GM12878 (cell line): ENCODE data around the gene KDM1B. TPM values are rescaled to one million over a fixed set of nuclear protein-coding genes. Genes with fewer than 3 reads are reported as not detected.

Source experiments
- ATAC-seq: fragments of 200-7000 bp; cut with Tn5 transposase; 3 replicates; pipeline ENCODE4 v1.9.1; 2020; ENCODE audit warnings: mild to moderate bottlenecking, moderate library complexity
- BruUV-seq: library from RNA; stranded (reverse); fragments of 400-500 nt; replicated peaks from 2 replicates; lab custom pipeline; 2021; lab: Mats Ljungman, UMichigan
- CTCF ChIA-PET: fragments of 300-600 bp; sonication (Branson Sonifier 250); formaldehyde crosslinking; extraction: SDS; loops from one replicate; lab custom pipeline; 2021; ENCODE audit warnings: inconsistent platforms; lab: Yijun Ruan, JAX
- POLR2A ChIA-PET: fragments of 350-600 bp; formaldehyde crosslinking; extraction: SDS; loops from one replicate; lab custom pipeline; 2021; ENCODE audit warnings: inconsistent platforms; lab: Charles Lee
- RAD21 ChIA-PET: fragments of 300-600 bp; sonication (Branson Sonifier 250); formaldehyde crosslinking; loops from one replicate; lab custom pipeline; 2023; ENCODE audit warnings: antibody characterized with exemption; ENCODE audit not compliant: unreplicated experiment; lab: Charles Lee
- SMC1A ChIA-PET: fragments of 300-600 bp; sonication (Branson Sonifier 250); formaldehyde crosslinking; loops from one replicate; lab custom pipeline; 2023; ENCODE audit not compliant: unreplicated experiment, uncharacterized antibody; lab: Charles Lee
- DNase-seq: peaks from one replicate; pipeline ENCODE4 v3.0.0-alpha.2; 2011; ENCODE audit warnings: low read depth, low spot score
- FAIRE-seq: peaks from 3 replicates; lab custom pipeline; 2011; peaks lifted over from hg19 to GRCh38; lab: Jason Lieb, UNC
- H2AFZ ChIP-seq: 2 replicates; pipeline ENCODE4 v1.6.0; 2011; ENCODE audit warnings: low read depth, low read length, control low read depth; ENCODE audit not compliant: control insufficient read depth
- H3K27ac ChIP-seq: 2 replicates; pipeline ENCODE4 v1.5.1; 2011; ENCODE audit warnings: control low read depth; ENCODE audit not compliant: control insufficient read depth, insufficient read depth
- H3K27me3 ChIP-seq, 2 experiments: replicated peaks in 1 of 2; 2 replicates each; pipeline versions ENCODE4 v1.6.0 to v1.6.1; 2011; ENCODE audit warnings: low read length in 1 of 2; ENCODE audit not compliant: control insufficient read depth in 2 of 2, insufficient read depth in 2 of 2
- H3K36me3 ChIP-seq, 2 experiments: 2 replicates each; pipeline ENCODE4 v1.5.1; 2011; ENCODE audit warnings: low read length in 1 of 2; ENCODE audit not compliant: control insufficient read depth in 2 of 2, insufficient read depth in 2 of 2
- H3K4me1 ChIP-seq: 2 replicates; pipeline ENCODE4 v1.6.1; 2011; ENCODE audit warnings: mild to moderate bottlenecking, low read length, moderate library complexity, mixed read lengths; ENCODE audit not compliant: control insufficient read depth, insufficient read depth
- H3K4me2 ChIP-seq: 2 replicates; pipeline ENCODE4 v1.6.0; 2011; ENCODE audit warnings: control low read depth; ENCODE audit not compliant: control insufficient read depth, insufficient read depth
- H3K4me3 ChIP-seq: fragments of 200-600 bp; sonication (generic); 2 replicates; pipeline ENCODE4 v1.5.1; 2016
- H3K79me2 ChIP-seq: 2 replicates; pipeline ENCODE4 v1.6.0; 2011; ENCODE audit warnings: low read length; ENCODE audit not compliant: control insufficient read depth, insufficient read depth
- H3K9ac ChIP-seq: 2 replicates; pipeline ENCODE4 v1.8.0; 2011; ENCODE audit warnings: low read length, control low read depth, mixed read lengths; ENCODE audit not compliant: control insufficient read depth, insufficient read depth
- H3K9me3 ChIP-seq: replicated peaks from 3 replicates; pipeline ENCODE4 v1.5.1; 2011; ENCODE audit warnings: mild to moderate bottlenecking, low read length; ENCODE audit not compliant: control insufficient read depth, insufficient read depth
- H4K20me1 ChIP-seq: 2 replicates; pipeline ENCODE4 v1.6.0; 2011; ENCODE audit not compliant: control insufficient read depth, insufficient read depth
- ATF3 ChIP-seq: IDR thresholded peaks from 2 replicates; pipeline ENCODE4 v1.6.1; 2011; ENCODE audit warnings: low read depth, mild to moderate bottlenecking, low read length, moderate library complexity, borderline replicate concordance; ENCODE audit errors: extremely low read depth
- BMI1 ChIP-seq: fragments of 450-650 bp; IDR thresholded peaks from 2 replicates; pipeline ENCODE4 v1.6.1; 2016; ENCODE audit warnings: mild to moderate bottlenecking, moderate library complexity, borderline replicate concordance
- CREB1 ChIP-seq: IDR thresholded peaks from 2 replicates; pipeline ENCODE4 v1.6.1; 2012; ENCODE audit warnings: low read depth, mild to moderate bottlenecking, inconsistent platforms
- DPF2 ChIP-seq: fragments of 450-650 bp; IDR thresholded peaks from 2 replicates; pipeline ENCODE4 v1.6.1; 2017; ENCODE audit warnings: mild to moderate bottlenecking
- E2F8 ChIP-seq: fragments of 450-650 bp; IDR thresholded peaks from 2 replicates; pipeline ENCODE4 v1.6.1; 2018; ENCODE audit warnings: mild to moderate bottlenecking, low read depth, moderate library complexity; ENCODE audit not compliant: partially characterized antibody
- HDGF ChIP-seq: fragments of 450-650 bp; IDR thresholded peaks from 2 replicates; pipeline ENCODE4 v1.6.1; 2016; ENCODE audit warnings: antibody characterized with exemption
- KDM1A ChIP-seq: fragments of 200-600 bp; sonication (generic); IDR thresholded peaks from 2 replicates; pipeline ENCODE4 v1.6.1; 2016; ENCODE audit warnings: borderline replicate concordance
- RFX5 ChIP-seq: IDR thresholded peaks from 2 replicates; pipeline ENCODE4 v1.6.1; 2011; ENCODE audit warnings: low read depth, low read length, improper control_type of control experiment
- SIX5 ChIP-seq: IDR thresholded peaks from 2 replicates; pipeline ENCODE4 v1.6.1; 2011; ENCODE audit warnings: mild to moderate bottlenecking, low read depth, low read length, moderate library complexity; ENCODE audit not compliant: severe bottlenecking
- SMC3 ChIP-seq: IDR thresholded peaks from 2 replicates; pipeline ENCODE4 v1.6.1; 2011; ENCODE audit warnings: low read length, improper control_type of control experiment, borderline replicate concordance
- TARDBP ChIP-seq: IDR thresholded peaks from 2 replicates; pipeline ENCODE4 v1.6.1; 2016; ENCODE audit warnings: borderline replicate concordance
- USF2 ChIP-seq: IDR thresholded peaks from 2 replicates; pipeline ENCODE4 v1.6.1; 2011; ENCODE audit warnings: low read depth, low read length, improper control_type of control experiment, borderline replicate concordance
- ZBTB11 ChIP-seq: fragments of 450-650 bp; formaldehyde crosslinking; IDR thresholded peaks from 2 replicates; pipeline ENCODE4 v1.5.0; 2022; ENCODE audit warnings: mild to moderate bottlenecking, missing genetic modification characterization
- ZNF274 ChIP-seq: IDR thresholded peaks from one replicate; pipeline ENCODE4 v1.8.0; 2011; ENCODE audit not compliant: insufficient read length, insufficient read depth
- WGBS: methylation state at CpG from one replicate; pipeline ENCODE4 v1.1.6; 2016; ENCODE audit warnings: low lambda C conversion rate; ENCODE audit not compliant: insufficient replicate concordance, insufficient coverage; ENCODE audit errors: missing lambda C conversion rate; 5-methylcytosine and 5-hydroxymethylcytosine counted together
- in situ Hi-C: fragments of 300-500 bp; cut with MboI; formaldehyde crosslinking; loops from 9 replicates; pipeline ENCODE4 v1.14.3; 2018; ENCODE audit warnings: mixed read lengths
- intact Hi-C: fragments of 100-400 bp; cut with micrococcal nuclease; formaldehyde crosslinking; loops from one replicate; pipeline ENCODE4 v1.14.2; 2022; ENCODE audit not compliant: unreplicated experiment
- polyA plus RNA-seq, 11 experiments: library from polyadenylated mRNA; depleted of rRNA in 4 of 11; unstranded in 6 of 11; stranded (reverse) in 5 of 11; fragments of >200 nt; fragmentation: Nextera tagmentation in 4 of 11; fragmentation: Illumina TruSeq in 1 of 11; extraction: Ambion mirVana in 4 of 11; extraction: Trizol in 1 of 11; gene quantifications; 1 replicate in 1 of 11; 2 replicates in 10 of 11; pipeline versions ENCODE4 v1.2.1 to v1.2.3, GENCODE V29; 2011 to 2016; ENCODE audit warnings: inconsistent platforms in 2 of 11, missing spikeins in 2 of 11, low read depth in 1 of 11
- total RNA-seq, 4 experiments: library from RNA; depleted of rRNA in 3 of 4; stranded (reverse); fragments of >200 nt in 3 of 4; fragmentation: Illumina TruSeq in 1 of 4; extraction: Trizol in 1 of 4; gene quantifications; 2 replicates each; pipeline versions ENCODE4 v1.2.1 to v1.2.3, GENCODE V29; 2013 to 2021

KDM1B gene
- total and polyA plus RNA-seq, 10 of the 15 experiments (the other 5 are each of a cell fraction or from before 2014, with no cell fraction given) = 1.7 to 22.5 (median 13.9) TPM

GRCh38 chr6:18162401-18162800, 7.2 kb downstream of the KDM1B start:
- no peak for FAIRE-seq
- TF ChIP-seq ZNF274 (no peak), E2F8 (no peak), ATF3 (no peak), USF2 (no peak), CREB1 (no peak), DPF2 (no peak), BMI1 (no peak), TARDBP (no peak), HDGF (no peak), ZBTB11 (no peak), RFX5 (no peak), SMC3 (no peak), SIX5 (no peak), KDM1A (no peak)
- H3K27me3 ChIP-seq = no peaks in the 10 kb centered on the region
- no peak overlapping the region for H3K4me2 ChIP-seq
- 92% methylated on average over 2 of the region's 2 CpGs for WGBS
- no peaks in the 10 kb centered on the region for H3K79me2 ChIP-seq
- no TSS peak for BruUV-seq
- CTCF ChIA-PET = interaction anchor here (0.5 to 0.6 kb wide), 2 partner anchors 48 to 135 kb away, joined by 3 read pairs; no protein-coding TSS in a partner anchor
- SMC1A ChIA-PET = no interaction called here
- no peak for ATAC-seq
- no peaks in the 10 kb centered on the region for H4K20me1 ChIP-seq
- POLR2A ChIA-PET = no interaction called here
- no peak overlapping the region for H2AFZ ChIP-seq
- no peak overlapping the region for H3K4me3 ChIP-seq
- H3K27ac ChIP-seq = no peak overlapping the region
- no peak overlapping the region for H3K9ac ChIP-seq
- no peak for DNase-seq
- no peaks in the 10 kb centered on the region for H3K9me3 ChIP-seq
- H3K36me3 ChIP-seq = peaks cover 0 to 13% of the 10 kb centered on the region in 2 experiments; a peak in 2 of 4 replicates
- intact Hi-C loops (no loop called here), in situ Hi-C loops (no loop called here)
- no peaks in the 10 kb centered on the region for H3K4me1 ChIP-seq
- RAD21 ChIA-PET = no interaction called here
